GM21390 (cell line): Measurements from ENCODE around the gene SPRR2G.
"Not testable (repeated sequence)": the region's sequence is repeated elsewhere in the genome, so short reads cannot be mapped to it uniquely, and the experiment has no call there.

ENCODE experiments used
- ATAC-seq: cut with Tn5 transposase; IDR thresholded peaks from one replicate; pipeline ENCODE4 v1.9.1; 2021; ENCODE audit not compliant: unreplicated experiment

The SPRR2G gene

DNA sequence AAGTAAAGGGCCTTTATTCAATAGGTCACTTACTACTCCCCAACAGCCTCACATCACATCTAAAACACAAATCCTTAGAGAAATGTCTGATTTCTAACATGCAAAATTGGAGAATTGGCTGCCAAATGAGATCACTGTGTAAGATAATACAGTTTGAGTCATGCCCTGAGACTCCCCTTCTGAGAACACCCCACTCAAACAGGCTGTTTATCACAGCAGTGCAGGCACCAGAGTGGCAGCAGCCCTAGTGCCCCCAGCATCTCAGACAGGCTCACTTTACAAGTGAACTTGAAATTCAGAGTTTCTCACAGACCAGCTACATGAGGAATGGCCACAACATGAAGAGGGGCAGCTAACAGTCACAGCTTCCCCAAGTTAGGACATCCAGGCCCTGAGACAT, 35.4 kb downstream of the SPRR2G start:
- not testable (repeated sequence) for ATAC-seq

DNA sequence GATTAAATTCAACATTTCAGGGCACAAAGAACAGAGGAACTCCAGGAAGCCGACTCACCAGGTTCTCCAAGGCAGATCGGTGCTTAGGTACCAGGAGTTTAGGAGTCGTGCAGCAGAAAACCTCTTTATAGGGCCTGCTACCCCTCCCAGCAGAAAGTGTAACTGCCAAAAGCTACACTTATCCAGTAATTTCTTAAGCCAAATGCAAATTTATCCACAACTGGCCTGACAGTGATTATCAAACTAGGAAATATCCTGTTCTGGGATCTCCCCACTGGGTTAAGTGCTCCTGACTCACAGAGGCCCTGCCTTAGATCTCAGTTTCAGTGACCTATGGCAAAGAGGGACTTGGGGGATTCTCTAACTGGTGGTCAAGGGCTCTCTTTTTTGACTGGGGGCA, 37.3 kb downstream of the SPRR2G start, which contains the start of gene SPRR2F:
Gene SPRR2F, minus strand, starts transcription at position 101 of the 400 bp plus-strand sequence. CDS start 783 bp downstream, outside the sequence.
- no peak for ATAC-seq

DNA sequence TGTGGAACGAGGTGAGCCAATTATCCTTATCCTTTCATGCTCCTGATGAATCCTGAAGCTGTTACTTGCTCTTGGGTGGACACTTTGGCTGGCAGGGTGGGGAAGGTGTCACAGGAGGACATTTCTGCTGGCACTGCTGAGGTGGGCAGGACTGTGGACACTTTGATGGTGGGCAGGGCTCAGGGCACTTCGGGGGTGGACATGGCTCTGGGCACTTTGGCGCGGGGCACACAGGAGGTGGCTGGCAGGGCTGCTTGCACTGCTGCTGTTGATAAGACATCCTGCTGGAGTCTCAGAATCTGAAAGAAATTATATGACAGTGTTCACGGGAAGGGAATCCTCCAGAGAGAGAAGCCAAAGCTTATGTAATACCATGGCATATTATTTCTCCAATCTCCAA, 38.2 kb downstream of the SPRR2G start:
- not testable (repeated sequence) for ATAC-seq

DNA sequence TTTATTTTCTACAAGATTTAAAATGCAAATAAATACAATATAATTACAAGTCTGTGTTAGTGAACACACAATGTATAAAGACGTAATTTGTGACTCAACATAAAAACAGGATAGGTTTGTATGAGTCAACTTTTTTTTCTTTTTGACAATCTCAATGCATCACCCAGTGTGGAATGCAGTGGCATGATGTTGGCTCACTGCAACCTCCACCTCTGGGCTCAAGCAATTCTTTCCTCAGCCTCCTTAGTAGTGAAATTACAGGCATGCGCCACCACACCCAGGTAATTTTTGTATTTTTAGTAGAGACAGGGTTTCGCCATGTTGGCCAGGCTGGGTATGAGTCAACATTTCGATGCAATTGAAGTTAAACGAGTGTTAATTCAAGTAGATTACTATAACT, 50.4 kb downstream of the SPRR2G start:
- ATAC-seq: no peak
